ENCODE results near the gene SAFB.

The SAFB gene

DNA sequence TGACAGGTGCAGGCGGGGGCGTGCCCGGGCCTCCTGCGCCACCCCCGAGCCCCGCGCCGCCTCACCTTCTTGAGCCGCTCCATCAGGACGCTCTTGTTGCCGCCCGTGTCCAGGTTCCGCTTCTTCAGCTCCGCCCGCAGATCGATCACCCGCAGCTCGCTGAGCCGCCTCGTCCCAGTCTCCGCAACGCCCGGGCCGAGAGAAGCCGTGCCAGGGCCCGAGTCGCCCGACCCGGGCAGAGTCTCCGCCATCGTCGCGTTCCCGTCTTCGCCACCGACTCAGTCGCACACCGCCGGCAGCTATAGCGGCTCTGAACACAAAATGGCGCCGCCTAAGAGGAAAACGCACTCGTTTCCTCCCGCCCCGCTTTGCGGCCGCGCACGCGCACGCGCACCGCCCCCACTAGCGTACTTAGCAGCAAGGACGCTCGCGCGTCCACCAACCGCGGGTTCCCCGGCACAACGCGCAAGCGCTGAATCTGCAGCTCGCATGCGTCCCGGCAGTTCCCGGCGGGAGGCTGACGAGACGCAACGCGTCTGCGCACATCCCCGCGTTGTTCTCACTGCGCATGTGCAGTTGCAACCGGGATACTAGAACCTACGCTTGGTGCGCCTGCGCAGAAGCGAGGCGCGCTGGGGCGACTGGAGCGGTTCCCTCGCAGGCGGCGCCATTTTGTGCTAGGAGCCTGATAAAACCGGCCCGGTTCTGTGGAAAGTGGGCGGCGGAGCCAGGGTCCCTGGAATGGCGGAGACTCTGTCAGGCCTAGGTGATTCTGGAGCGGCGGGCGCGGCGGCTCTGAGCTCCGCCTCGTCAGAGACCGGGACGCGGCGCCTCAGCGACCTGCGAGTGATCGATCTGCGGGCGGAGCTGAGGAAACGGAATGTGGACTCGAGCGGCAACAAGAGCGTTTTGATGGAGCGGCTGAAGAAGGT lies at the start of gene SAFB, which contains the start of gene SAFB2:
TSS of gene SAFB (plus strand) at position 619 of the 932 bp plus-strand sequence. CDS start at position 742, 123 bp downstream.
TSS of gene SAFB2 (minus strand) at position 312 of the 932 bp plus-strand sequence. CDS start at position 251, 61 bp downstream.
- peak; percentile 80 to 100 (median 98) for DNase-seq

DNA sequence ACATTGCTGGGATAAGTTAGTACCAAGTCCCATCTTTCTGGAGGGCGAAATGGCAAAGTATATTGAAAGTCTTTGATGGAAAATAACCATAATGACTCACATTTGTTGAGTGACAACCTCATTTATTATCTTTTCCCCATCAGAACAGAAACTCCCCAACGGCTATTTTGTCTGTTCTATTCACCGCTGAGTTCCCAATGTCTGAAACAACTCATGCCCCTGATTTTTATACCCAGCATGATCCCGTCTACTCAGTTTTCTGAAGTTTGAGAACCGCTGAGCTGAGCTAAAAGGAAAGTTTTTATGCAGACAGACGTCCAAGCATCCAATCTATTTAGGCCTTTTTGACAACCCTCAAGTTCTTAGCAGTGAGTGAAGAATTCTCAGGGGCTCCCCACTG lies 47.3 kb upstream of the SAFB start:
- DNase-seq: no peak

DNA sequence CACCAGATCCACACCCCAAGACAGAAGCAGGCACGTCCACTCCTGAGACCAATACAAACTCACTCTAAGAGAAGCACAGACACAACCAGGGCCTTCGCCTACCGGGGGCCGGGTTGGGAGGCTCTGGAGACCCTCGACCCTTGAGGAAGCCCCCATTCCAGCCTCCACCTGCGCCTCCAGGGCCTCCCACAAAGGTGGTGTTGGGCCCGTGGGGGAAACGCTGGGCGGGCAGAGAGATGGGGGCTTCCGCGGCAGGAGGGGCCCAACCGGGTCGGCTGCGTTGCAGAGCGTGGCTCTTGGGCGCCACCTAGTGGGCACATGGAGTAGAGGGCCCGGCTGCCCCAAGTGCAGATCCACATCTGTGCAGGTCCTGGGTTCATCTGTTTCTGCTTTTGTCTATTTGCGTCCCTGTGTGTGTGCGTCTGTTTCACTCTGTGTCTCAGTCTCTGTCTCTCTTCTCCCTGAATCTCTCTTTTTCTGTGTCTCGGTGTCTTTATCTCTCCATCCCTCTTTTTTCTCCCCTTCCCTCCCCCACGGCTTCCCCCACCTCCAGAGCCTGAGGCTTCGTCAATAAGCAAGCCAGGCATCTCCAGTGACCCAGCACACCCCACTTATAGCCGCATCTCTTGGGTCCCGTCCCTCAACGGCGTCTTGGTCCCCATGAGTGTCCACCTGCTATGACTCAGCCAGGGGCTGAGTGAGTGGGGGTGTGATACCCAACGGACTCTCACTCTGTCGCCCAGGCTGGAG lies 44.6 kb upstream of the SAFB start:
- peak in 48 of 58 donors; percentile 4 to 83 (median 28) for DNase-seq

GRCh38 chr19:5579286-5579685 lies 43.6 kb upstream of the SAFB start:
- no peak for DNase-seq

GRCh38 chr19:5579697-5580096 lies 43.2 kb upstream of the SAFB start:
- DNase-seq: no peak

DNA sequence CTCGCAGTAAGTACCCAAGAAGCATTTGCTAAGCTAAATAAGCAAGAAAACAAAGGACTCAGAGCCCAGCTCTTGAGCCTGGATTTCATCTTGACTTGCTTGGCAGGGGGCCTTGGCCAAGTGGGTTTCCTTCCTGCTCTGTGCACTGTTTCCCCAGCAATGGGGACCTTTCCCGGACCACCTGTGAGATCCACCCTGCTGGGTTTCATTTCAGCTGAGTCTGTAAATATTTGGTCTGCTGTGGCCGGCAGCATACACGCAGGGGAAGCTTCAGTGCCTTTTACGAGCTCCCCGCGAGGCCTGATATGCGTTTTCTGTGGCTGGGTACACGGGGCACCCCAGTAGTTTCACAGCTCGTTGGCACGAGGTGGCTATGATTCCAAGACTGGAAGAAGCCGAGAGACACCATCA lies 42.7 kb upstream of the SAFB start:
- DNase-seq: no peak

GRCh38 chr19:5585461-5586299 lies 37.2 kb upstream of the SAFB start:
- peak in 50 of 58 donors; percentile 8 to 87 (median 53) for DNase-seq

- peak in 12 of 58 donors; percentile 39 to 87 (median 66) for DNase-seq
Measured at GRCh38 chr19:5586300-5587070, 36.4 kb upstream of the SAFB start.

DNA sequence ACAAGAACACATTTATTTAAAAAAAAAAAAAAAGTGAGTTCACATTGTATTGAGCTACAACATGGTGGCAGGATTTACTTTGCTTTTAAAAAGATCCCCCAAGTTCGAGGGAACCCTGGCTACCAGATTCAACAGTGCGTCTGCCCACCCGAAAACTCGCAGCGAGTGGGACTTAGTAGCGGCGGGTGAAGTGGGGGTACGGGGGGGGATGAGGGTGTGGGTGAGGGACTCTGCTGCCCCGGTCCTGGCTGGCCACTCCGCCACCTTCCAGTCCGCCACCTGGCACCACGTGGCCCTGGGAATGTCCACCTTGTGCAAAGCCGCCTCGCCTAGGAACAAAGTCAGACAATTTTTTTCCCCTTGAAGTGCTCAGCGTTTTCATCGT lies 35.8 kb upstream of the SAFB start:
- no peak for DNase-seq

GRCh38 chr19:5587661-5588060 lies 35.2 kb upstream of the SAFB start:
- no peak for DNase-seq

- DNase-seq: peak in 18 of 58 donors; percentile 4 to 52 (median 27)
Measured at GRCh38 chr19:5588441-5588840, 34.4 kb upstream of the SAFB start.

GRCh38 chr19:5588906-5589676 lies 33.8 kb upstream of the SAFB start:
- peak in 1 of 58 donors; percentile 39 for DNase-seq

- DNase-seq: no peak
Measured at GRCh38 chr19:5590151-5590864, 32.6 kb upstream of the SAFB start.

GRCh38 chr19:5590865-5591154 lies 32.1 kb upstream of the SAFB start:
- DNase-seq: no peak

DNA sequence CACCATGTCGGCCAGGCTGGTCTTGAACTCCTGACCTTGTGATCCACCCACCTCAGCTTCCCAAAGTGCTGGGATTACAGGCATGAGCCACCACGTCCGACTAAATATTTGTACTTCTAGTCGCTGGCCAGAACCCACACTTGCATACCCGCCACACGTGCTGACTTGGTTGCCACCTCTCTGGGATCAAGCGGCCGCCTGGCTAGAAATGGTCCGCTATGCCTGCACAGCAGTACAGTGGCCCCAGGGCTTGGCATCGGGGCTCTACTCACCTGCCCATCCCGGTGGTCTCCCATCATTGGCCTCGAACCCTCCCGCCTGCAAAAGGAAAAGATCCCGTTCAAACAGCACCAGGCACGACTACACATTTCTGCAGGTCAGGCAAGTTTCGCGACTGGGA lies 31.4 kb upstream of the SAFB start:
- DNase-seq: no peak

GRCh38 chr19:5592531-5593342 lies 30.1 kb upstream of the SAFB start:
- DNase-seq: no peak

DNA sequence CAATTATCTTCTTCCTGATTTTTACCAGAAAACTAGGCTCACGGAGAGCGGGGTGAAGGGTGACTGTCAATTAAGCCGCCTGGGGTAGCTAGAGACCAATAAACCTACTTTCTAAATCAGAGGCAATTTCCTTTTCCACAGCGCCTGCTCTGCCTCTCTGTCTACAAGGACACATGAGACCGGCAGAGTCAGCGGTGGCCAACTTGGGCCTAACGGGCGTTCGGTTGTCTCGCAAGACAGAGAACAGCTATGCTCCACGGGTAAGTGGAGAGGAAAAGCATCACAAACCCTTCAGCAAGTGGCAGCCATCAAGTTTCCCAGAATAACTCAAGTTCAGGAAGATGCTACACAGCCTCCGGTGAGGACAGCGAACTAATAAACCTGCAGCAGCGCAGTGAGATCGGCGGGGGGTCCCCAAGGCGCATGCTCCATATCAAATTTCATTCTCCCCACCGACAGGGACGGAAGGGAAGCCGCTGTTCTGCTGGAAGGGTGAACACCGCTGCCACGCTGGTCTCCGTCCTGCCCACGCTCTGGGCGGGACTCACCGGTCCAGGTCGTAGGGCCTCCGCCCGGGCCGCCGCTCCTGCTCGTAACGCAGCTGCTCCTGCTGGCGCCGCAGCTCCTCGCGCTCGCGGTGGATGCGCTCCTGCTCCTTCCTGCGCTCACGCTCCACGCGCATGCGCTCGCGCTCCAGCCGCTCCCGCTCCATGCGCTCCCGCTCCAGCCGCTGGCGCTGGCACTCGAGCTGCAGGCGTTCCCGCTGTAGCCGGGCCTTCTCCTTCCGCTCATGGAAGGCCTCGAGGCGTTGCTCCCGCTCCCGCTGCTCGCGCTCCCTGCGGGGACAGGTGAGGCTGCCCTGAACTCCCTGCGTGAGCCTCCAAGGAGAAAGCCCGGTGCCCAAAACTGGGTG lies 29.3 kb upstream of the SAFB start:
- DNase-seq: no peak

Data from anterior cingulate cortex (tissue), 58 donors.